NCI-H187 treated with DMSO at 0.1 percent for 48 hours (cell line): ENCODE data around the gene PRDM2.

Experiments
- DNase-seq: peaks from one replicate; lab custom pipeline; 2025; lab: John Stamatoyannopoulos, UW

The PRDM2 gene

GRCh38 chr1:13851726-13852125 is 151.7 kb downstream of the PRDM2 start:
- DNase-seq: no peak

GRCh38 chr1:13855554-13855953 is 155.6 kb downstream of the PRDM2 start:
- no peak for DNase-seq

- DNase-seq: no peak
Observed at GRCh38 chr1:13860031-13860430, 160.0 kb downstream of the PRDM2 start.

- DNase-seq: no peak
Observed at GRCh38 chr1:13864760-13865159, 164.8 kb downstream of the PRDM2 start.

GRCh38 chr1:13865851-13866250 is 165.9 kb downstream of the PRDM2 start:
- DNase-seq: no peak

- DNase-seq: no peak
Observed at GRCh38 chr1:13867603-13868002, 167.6 kb downstream of the PRDM2 start.

- no peak for DNase-seq
Observed at GRCh38 chr1:13869172-13869797, 169.3 kb downstream of the PRDM2 start.

- DNase-seq: no peak
Observed at GRCh38 chr1:13871413-13871812, 171.4 kb downstream of the PRDM2 start.

- no peak for DNase-seq
Observed at GRCh38 chr1:13871886-13872285, 171.9 kb downstream of the PRDM2 start.

- no peak for DNase-seq
Observed at GRCh38 chr1:13873032-13873431, 173.0 kb downstream of the PRDM2 start.
